A549 (cell line): ENCODE results near the gene ADM2. TPM values are rescaled to one million over a fixed set of nuclear protein-coding genes. Genes with fewer than 3 reads are reported as not detected.

Experiments
- ATAC-seq, 2 experiments: fragments of 200-7000 bp in 1 of 2; fragments of >200 bp in 1 of 2; cut with Nextera tagmentation in 1 of 2; cut with Tn5 transposase in 1 of 2; 3 replicates each; pipeline versions ENCODE4 v1.8.0 to v1.9.1; 2018 to 2020; ENCODE audit warnings: mild to moderate bottlenecking in 1 of 2, moderate library complexity in 1 of 2
- CTCF ChIA-PET: fragments of 300-600 bp; sonication (Branson Sonifier 250); formaldehyde crosslinking; extraction: SDS; loops from one replicate; lab custom pipeline; 2021; ENCODE audit warnings: antibody characterized with exemption, inconsistent platforms; lab: Yijun Ruan, JAX
- POLR2A ChIA-PET: fragments of 350-600 bp; formaldehyde crosslinking; extraction: SDS; loops from one replicate; lab custom pipeline; 2021; ENCODE audit warnings: antibody characterized with exemption, inconsistent platforms; lab: Yijun Ruan, JAX
- DNase-seq, 2 experiments: peaks; one replicate each; pipeline versions ENCODE4 v3.0.0 to v3.0.0-alpha.2; 2011 to 2016; ENCODE audit warnings: low read depth in 1 of 2, low spot score in 1 of 2
- FAIRE-seq: peaks from 2 replicates; lab custom pipeline; 2011; peaks lifted over from hg19 to GRCh38; lab: Jason Lieb, UNC
- H3K27ac ChIP-seq, 2 experiments: fragments of >200 bp; sonication (Bioruptor Twin); formaldehyde crosslinking; 3 replicates each; pipeline ENCODE4 v1.5.1; 2016 to 2017
- H3K4me1 ChIP-seq: fragments of >200 bp; sonication (Bioruptor Twin); formaldehyde crosslinking; 3 replicates; pipeline ENCODE4 v1.6.1; 2016
- H3K4me2 ChIP-seq: fragments of >200 bp; sonication (Bioruptor Twin); formaldehyde crosslinking; 3 replicates; pipeline ENCODE4 v1.6.1; 2016
- H3K4me3 ChIP-seq: fragments of >200 bp; sonication (Bioruptor Twin); formaldehyde crosslinking; 3 replicates; pipeline ENCODE4 v1.5.1; 2016
- H3K9me3 ChIP-seq: fragments of >200 bp; sonication (Bioruptor Twin); formaldehyde crosslinking; 3 replicates; pipeline ENCODE4 v1.6.1; 2016
- BHLHE40 ChIP-seq: IDR thresholded peaks from 2 replicates; pipeline ENCODE4 v1.6.1; 2012; ENCODE audit warnings: low read depth, low read length, inconsistent platforms
- ELK1 ChIP-seq: fragments of 150-350 bp; IDR thresholded peaks from 2 replicates; pipeline ENCODE4 v1.6.1; 2014; ENCODE audit warnings: low read depth, mild to moderate bottlenecking, low read length
- EP300 ChIP-seq, 2 experiments: fragments of >200 bp; sonication (Bioruptor Twin); formaldehyde crosslinking; IDR thresholded peaks; 2 replicates in 1 of 2; 3 replicates in 1 of 2; pipeline ENCODE4 v1.6.1; 2016 to 2017
- ESRRA ChIP-seq: fragments of 150-350 bp; IDR thresholded peaks from 2 replicates; pipeline ENCODE4 v1.6.1; 2014; ENCODE audit warnings: mild to moderate bottlenecking, low read length, borderline replicate concordance
- FOXS1 ChIP-seq: fragments of 250-450 bp; sonication (Bioruptor Pico); IDR thresholded peaks from 2 replicates; pipeline ENCODE4 v1.5.0; 2020; ENCODE audit warnings: mild to moderate bottlenecking, moderate library complexity
- HDAC2 ChIP-seq: fragments of 200-600 bp; sonication (generic); IDR thresholded peaks from 2 replicates; pipeline ENCODE4 v1.6.1; 2016
- HES2 ChIP-seq: fragments of >200 bp; sonication (Bioruptor Twin); formaldehyde crosslinking; IDR thresholded peaks from 2 replicates; pipeline ENCODE4 v1.6.1; 2016
- HOXB13 ChIP-seq: fragments of 250-450 bp; sonication (Bioruptor Pico); IDR thresholded peaks from 2 replicates; pipeline ENCODE4 v1.5.0; 2020; ENCODE audit warnings: low read depth, mild to moderate bottlenecking, moderate library complexity
- HOXB5 ChIP-seq: fragments of 250-450 bp; sonication (Bioruptor Pico); IDR thresholded peaks from 2 replicates; pipeline ENCODE4 v1.5.0; 2020; ENCODE audit warnings: mild to moderate bottlenecking, moderate library complexity
- JUN ChIP-seq, 2 experiments: fragments of >200 bp; sonication (Bioruptor Twin); formaldehyde crosslinking; IDR thresholded peaks; 2 replicates in 1 of 2; 3 replicates in 1 of 2; pipeline ENCODE4 v1.6.1; 2016 to 2017
- KDM1A ChIP-seq: fragments of 200-600 bp; sonication (generic); IDR thresholded peaks from 2 replicates; pipeline ENCODE4 v1.6.1; 2016; ENCODE audit warnings: low read depth, mild to moderate bottlenecking
- KDM5A ChIP-seq: fragments of 200-600 bp; sonication (generic); IDR thresholded peaks from 2 replicates; pipeline ENCODE4 v1.6.1; 2016; ENCODE audit warnings: antibody characterized with exemption, mild to moderate bottlenecking
- NFE2L2 ChIP-seq: fragments of 150-350 bp; conservative IDR thresholded peaks from 2 replicates; pipeline ENCODE4 v1.6.1; 2014; ENCODE audit warnings: low read length
- NR3C1 ChIP-seq: fragments of >200 bp; sonication (Bioruptor Twin); formaldehyde crosslinking; IDR thresholded peaks from 3 replicates; pipeline ENCODE4 v1.6.1; 2017
- POLR2A ChIP-seq: IDR thresholded peaks from 2 replicates; pipeline ENCODE4 v1.6.1; 2012; ENCODE audit warnings: mild to moderate bottlenecking, low read length
- RCOR1 ChIP-seq: fragments of 150-350 bp; IDR thresholded peaks from 2 replicates; pipeline ENCODE4 v1.6.1; 2014; ENCODE audit warnings: antibody characterized with exemption, low read length, low read depth
- RFX5 ChIP-seq: fragments of 450-650 bp; IDR thresholded peaks from 2 replicates; pipeline ENCODE4 v1.7.1; 2014; ENCODE audit warnings: antibody characterized with exemption, mild to moderate bottlenecking, moderate library complexity
- RNF2 ChIP-seq: fragments of 200-600 bp; sonication (generic); IDR thresholded peaks from 2 replicates; pipeline ENCODE4 v1.6.1; 2016; ENCODE audit warnings: low read depth, mild to moderate bottlenecking, antibody characterized with exemption, moderate library complexity, borderline replicate concordance
- SMC3 ChIP-seq: fragments of >200 bp; sonication (Bioruptor Twin); formaldehyde crosslinking; IDR thresholded peaks from 3 replicates; pipeline ENCODE4 v1.6.1; 2018; ENCODE audit warnings: inconsistent platforms
- TFCP2L1 ChIP-seq: fragments of 250-450 bp; sonication (Bioruptor Pico); IDR thresholded peaks from 2 replicates; pipeline ENCODE4 v1.5.0; 2021; ENCODE audit warnings: mild to moderate bottlenecking
- ZC3H11A ChIP-seq: fragments of 450-650 bp; IDR thresholded peaks from 2 replicates; pipeline ENCODE4 v1.6.1; 2014; ENCODE audit warnings: antibody characterized with exemption, mild to moderate bottlenecking
- WGBS: methylation state at CpG from one replicate; pipeline ENCODE4 v1.1.6; 2017; ENCODE audit errors: missing lambda C conversion rate; 5-methylcytosine and 5-hydroxymethylcytosine counted together
- polyA plus RNA-seq, 4 experiments: library from polyadenylated mRNA; depleted of rRNA in 3 of 4; stranded (reverse); fragments of >200 nt; fragmentation: RNase III in 1 of 4; extraction: RNeasy Plus Mini Kit Qiagen cat#74134 plus additional on column Dnase treatment in 1 of 4; gene quantifications; 2 replicates in 3 of 4; 3 replicates in 1 of 4; pipeline ENCODE4 v1.2.3, GENCODE V29; 2011 to 2017
- TF ChIP-seq, protein P1 (sequence below): fragments of >200 bp; sonication (Bioruptor Twin); formaldehyde crosslinking; IDR thresholded peaks from 3 replicates; pipeline ENCODE4 v1.6.1; 2016
- TF ChIP-seq, protein P2 (sequence below): IDR thresholded peaks from 2 replicates; pipeline ENCODE4 v1.6.1; 2012; ENCODE audit warnings: low read depth, borderline replicate concordance

The ADM2 gene
- polyA plus RNA-seq, 2 of the 4 experiments (the other 2 are of a cell fraction) = 0.50 to 1.1 TPM

- DNase-seq = no peak
- FAIRE-seq = no peak
- ChIA-PET CTCF (no interaction called here), POLR2A (no interaction called here)
- Histone ChIP-seq H3K9me3 (no peaks in the 10 kb centered on the region), H3K27ac (no peak overlapping the region), H3K4me2 (no peak overlapping the region), H3K4me1 (no peaks in the 10 kb centered on the region), H3K4me3 (no peak overlapping the region)
- WGBS = 85% methylated on average over 14 of the region's 20 CpGs
- TF ChIP-seq, protein P1, sequence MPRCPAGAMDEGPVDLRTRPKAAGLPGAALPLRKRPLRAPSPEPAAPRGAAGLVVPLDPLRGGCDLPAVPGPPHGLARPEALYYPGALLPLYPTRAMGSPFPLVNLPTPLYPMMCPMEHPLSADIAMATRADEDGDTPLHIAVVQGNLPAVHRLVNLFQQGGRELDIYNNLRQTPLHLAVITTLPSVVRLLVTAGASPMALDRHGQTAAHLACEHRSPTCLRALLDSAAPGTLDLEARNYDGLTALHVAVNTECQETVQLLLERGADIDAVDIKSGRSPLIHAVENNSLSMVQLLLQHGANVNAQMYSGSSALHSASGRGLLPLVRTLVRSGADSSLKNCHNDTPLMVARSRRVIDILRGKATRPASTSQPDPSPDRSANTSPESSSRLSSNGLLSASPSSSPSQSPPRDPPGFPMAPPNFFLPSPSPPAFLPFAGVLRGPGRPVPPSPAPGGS = no peak
- TF ChIP-seq RFX5 = no peak
- no peak for TF ChIP-seq FOXS1 (CRISPR knock-in tag)
- no peak for TF ChIP-seq TFCP2L1
- TF ChIP-seq EP300 (IDR thresholded peaks at IDR 0.05) = no peak
- no peak for TF ChIP-seq HDAC2
- TF ChIP-seq ZC3H11A = no peak
- no peak for TF ChIP-seq NFE2L2
- TF ChIP-seq POLR2A = no peak
- no peak for TF ChIP-seq HES2
- TF ChIP-seq KDM1A = no peak
- ATAC-seq = no peak
Observed at GRCh38 chr22:50435291-50436014, 45.9 kb upstream of the ADM2 start.

- POLR2A ChIA-PET = no interaction called here
- ATAC-seq (no peak; a peak in 1 of 6 replicates), DNase-seq (no peak), FAIRE-seq (no peak)
- Histone ChIP-seq H3K9me3 (no peaks in the 10 kb centered on the region), H3K4me3 (no peak overlapping the region), H3K27ac (no peak overlapping the region), H3K4me2 (no peak overlapping the region), H3K4me1 (no peaks in the 10 kb centered on the region)
- no peak for TF ChIP-seq SMC3
- no peak for TF ChIP-seq RFX5
- TF ChIP-seq HOXB5 (CRISPR knock-in tag) = no peak
- no peak for TF ChIP-seq KDM1A
- no peak for TF ChIP-seq TFCP2L1
- no peak for TF ChIP-seq ESRRA
- TF ChIP-seq, protein P2, sequence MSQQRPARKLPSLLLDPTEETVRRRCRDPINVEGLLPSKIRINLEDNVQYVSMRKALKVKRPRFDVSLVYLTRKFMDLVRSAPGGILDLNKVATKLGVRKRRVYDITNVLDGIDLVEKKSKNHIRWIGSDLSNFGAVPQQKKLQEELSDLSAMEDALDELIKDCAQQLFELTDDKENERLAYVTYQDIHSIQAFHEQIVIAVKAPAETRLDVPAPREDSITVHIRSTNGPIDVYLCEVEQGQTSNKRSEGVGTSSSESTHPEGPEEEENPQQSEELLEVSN = no peak
- TF ChIP-seq RNF2 = no peak
- TF ChIP-seq KDM5A = no peak
- TF ChIP-seq RCOR1 = no peak
- TF ChIP-seq NR3C1 = no peak
- TF ChIP-seq ELK1 = no peak
- no peak for TF ChIP-seq FOXS1 (CRISPR knock-in tag)
- no peak for TF ChIP-seq JUN (IDR thresholded peaks at IDR 0.05)
- no peak for TF ChIP-seq BHLHE40
- no peak for TF ChIP-seq EP300 (IDR thresholded peaks at IDR 0.05)
- no peak for TF ChIP-seq HOXB13
- 95% methylated on average over 11 of the region's 37 CpGs for whole genome bisulfite sequencing
- CTCF ChIA-PET = interaction anchor here (1.4 kb wide), 1 partner anchor 14 kb away, joined by 3 read pairs; no protein-coding TSS in a partner anchor
Observed at GRCh38 chr22:50436015-50436830, 45.1 kb upstream of the ADM2 start.
